GM03348 (cell line): ENCODE measurements around the gene RNF212B.

Source experiments
- DNase-seq: peaks from one replicate; pipeline ENCODE4 v3.0.0; 2012; ENCODE audit warnings: low spot score

The RNF212B gene

GRCh38 chr14:23321572-23322547 is 84.1 kb downstream of the RNF212B start:
- DNase-seq = peak; percentile 82
